GM06990 (cell line): Measurements from ENCODE around the gene RNF40.
A peak's percentile ranks its signal among the peaks of the same experiment; 100 is the strongest.

ENCODE experiments used
- DNase-seq: peaks from one replicate; pipeline ENCODE4 v3.0.0-alpha.2; 2011; ENCODE audit not compliant: insufficient read length; ENCODE audit errors: extremely low read depth
- H3K27me3 ChIP-seq: replicated peaks from 2 replicates; pipeline ENCODE4 v1.6.0; 2011; ENCODE audit warnings: low read length; ENCODE audit not compliant: control insufficient read depth, insufficient read depth
- H3K36me3 ChIP-seq: 2 replicates; pipeline ENCODE4 v1.5.1; 2011; ENCODE audit warnings: low read length; ENCODE audit not compliant: control insufficient read depth, insufficient read depth
- H3K4me3 ChIP-seq: replicated peaks from 2 replicates; pipeline ENCODE4 v1.5.1; 2011; ENCODE audit warnings: low read depth, mild to moderate bottlenecking, control low read depth, low read length
- TF ChIP-seq, protein P1 (sequence below): IDR thresholded peaks from 2 replicates; pipeline ENCODE4 v1.5.1; 2011; ENCODE audit warnings: low read length, control low read depth, mild to moderate bottlenecking, inconsistent platforms; ENCODE audit not compliant: insufficient read depth, poor library complexity, severe bottlenecking

The RNF40 gene

DNA sequence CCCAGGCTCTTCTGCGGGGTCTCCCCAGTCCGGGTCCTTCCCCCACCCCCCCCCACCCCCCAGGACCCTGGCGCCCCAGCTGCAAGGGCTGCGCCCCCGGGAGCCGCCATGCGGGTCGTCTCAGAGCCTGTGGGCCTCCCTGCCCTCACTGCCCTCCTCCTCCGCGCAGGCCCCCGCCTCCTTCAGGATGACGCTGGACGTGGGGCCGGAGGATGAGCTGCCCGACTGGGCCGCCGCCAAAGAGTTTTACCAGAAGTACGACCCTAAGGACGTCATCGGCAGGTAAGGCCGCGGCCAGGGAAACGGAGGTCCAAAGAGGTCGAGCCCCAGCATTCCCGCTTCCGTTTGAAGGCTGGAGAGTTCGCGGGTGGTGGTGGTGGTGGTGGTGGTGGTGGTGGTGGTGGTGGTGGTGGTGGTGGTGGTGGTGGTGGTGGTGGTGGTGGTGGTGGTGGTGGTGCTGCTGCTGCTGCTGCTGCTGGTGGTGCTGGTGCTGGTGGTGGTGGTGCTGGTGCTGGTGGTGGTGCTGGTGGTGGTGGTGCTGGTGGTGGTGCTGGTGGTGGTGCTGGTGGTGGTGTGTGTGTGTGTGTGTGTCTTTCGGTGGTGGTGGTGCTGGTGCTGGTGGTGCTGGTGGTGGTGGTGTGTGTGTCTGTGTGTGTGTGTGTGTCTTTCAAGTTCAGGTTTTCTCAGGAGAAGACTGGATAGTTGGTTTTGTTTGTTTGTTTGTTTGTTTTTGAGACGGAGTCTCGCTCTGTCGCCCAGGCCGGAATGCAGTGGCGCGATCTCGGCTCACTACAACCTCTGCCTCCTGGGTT is 13.3 kb upstream of the RNF40 start:
- Histone ChIP-seq H3K4me3 (peak overlapping the region; percentile 98), H3K36me3 (peaks cover 20% of the 10 kb centered on the region), H3K27me3 (no peaks in the 10 kb centered on the region)
- no peak for DNase-seq
- TF ChIP-seq, protein P1, sequence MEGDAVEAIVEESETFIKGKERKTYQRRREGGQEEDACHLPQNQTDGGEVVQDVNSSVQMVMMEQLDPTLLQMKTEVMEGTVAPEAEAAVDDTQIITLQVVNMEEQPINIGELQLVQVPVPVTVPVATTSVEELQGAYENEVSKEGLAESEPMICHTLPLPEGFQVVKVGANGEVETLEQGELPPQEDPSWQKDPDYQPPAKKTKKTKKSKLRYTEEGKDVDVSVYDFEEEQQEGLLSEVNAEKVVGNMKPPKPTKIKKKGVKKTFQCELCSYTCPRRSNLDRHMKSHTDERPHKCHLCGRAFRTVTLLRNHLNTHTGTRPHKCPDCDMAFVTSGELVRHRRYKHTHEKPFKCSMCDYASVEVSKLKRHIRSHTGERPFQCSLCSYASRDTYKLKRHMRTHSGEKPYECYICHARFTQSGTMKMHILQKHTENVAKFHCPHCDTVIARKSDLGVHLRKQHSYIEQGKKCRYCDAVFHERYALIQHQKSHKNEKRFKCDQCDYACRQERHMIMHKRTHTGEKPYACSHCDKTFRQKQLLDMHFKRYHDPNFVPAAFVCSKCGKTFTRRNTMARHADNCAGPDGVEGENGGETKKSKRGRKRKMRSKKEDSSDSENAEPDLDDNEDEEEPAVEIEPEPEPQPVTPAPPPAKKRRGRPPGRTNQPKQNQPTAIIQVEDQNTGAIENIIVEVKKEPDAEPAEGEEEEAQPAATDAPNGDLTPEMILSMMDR: no peak

DNA sequence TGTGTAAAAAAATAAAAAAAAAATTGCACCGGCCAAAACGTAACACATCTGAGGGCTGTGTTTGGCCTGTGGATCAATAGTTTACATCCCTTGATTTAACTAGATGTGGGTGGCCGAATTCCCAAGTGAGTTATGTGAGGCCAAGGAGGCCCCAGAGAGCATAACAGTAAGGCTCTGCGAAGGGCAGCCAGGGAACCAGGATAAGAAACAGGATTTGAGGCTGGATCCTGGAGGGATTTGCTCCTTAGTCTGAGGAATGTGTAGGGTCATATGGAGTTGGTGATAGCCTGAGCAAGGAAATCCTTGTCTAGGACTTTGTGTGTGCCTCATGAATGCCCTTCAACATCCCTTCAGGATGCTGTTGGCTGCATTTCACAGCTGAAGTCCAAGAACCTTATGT is 11.9 kb upstream of the RNF40 start:
- no peak for DNase-seq
- no peaks in the 10 kb centered on the region for H3K27me3 ChIP-seq
- peaks cover 19% of the 10 kb centered on the region for H3K36me3 ChIP-seq
- TF ChIP-seq, protein P1: no peak
- no peak overlapping the region for H3K4me3 ChIP-seq

DNA sequence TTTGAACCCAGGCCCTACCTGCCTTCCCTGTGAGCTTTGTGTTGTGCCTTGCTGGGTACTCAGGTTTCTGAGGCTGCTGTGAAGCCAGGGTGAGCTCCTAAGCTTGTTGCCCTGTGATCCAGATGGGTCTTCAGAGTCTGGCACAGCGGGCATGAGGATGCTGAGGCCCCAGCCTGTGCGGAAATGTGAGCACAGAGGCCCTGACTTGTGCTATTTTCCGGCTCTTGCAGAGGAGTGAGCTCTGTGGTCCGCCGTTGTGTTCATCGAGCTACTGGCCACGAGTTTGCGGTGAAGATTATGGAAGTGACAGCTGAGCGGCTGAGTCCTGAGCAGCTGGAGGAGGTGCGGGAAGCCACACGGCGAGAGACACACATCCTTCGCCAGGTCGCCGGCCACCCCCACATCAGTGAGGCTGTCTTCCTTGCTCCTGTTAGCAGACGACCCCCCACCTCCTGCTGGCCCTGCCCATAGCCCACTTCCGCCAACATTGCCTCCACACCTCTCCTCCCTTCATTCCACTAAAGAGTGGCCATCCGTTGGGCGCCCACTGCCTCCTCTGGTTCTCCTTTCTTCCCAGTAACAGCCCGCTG is 11.2 kb upstream of the RNF40 start:
- no peak for DNase-seq
- no peak overlapping the region for H3K4me3 ChIP-seq
- H3K36me3 ChIP-seq: peaks cover 19% of the 10 kb centered on the region
- no peaks in the 10 kb centered on the region for H3K27me3 ChIP-seq
- TF ChIP-seq, protein P1: no peak

DNA sequence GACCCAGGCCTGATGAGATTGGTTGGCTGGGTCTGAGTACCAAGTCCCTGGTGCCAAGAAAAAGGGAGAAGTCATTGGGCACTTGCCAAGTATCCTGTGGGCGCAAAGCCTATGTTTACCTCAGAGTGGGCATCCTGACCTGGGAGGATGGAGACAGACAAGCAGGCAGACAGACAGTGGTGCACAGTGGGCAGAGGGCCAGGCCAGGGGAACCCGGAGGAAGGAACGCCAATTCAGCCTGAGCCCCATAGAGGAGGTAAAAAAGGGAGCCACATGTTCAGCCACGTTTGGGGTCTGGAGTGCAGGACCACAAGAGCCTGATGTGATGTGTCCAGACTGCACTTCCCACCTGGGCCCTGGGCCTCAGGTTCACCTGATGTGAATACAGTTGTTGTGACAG is 8.5 kb upstream of the RNF40 start:
- no peaks in the 10 kb centered on the region for H3K27me3 ChIP-seq
- TF ChIP-seq, protein P1: no peak
- no peak overlapping the region for H3K4me3 ChIP-seq
- DNase-seq: no peak
- peaks cover 32% of the 10 kb centered on the region for H3K36me3 ChIP-seq

DNA sequence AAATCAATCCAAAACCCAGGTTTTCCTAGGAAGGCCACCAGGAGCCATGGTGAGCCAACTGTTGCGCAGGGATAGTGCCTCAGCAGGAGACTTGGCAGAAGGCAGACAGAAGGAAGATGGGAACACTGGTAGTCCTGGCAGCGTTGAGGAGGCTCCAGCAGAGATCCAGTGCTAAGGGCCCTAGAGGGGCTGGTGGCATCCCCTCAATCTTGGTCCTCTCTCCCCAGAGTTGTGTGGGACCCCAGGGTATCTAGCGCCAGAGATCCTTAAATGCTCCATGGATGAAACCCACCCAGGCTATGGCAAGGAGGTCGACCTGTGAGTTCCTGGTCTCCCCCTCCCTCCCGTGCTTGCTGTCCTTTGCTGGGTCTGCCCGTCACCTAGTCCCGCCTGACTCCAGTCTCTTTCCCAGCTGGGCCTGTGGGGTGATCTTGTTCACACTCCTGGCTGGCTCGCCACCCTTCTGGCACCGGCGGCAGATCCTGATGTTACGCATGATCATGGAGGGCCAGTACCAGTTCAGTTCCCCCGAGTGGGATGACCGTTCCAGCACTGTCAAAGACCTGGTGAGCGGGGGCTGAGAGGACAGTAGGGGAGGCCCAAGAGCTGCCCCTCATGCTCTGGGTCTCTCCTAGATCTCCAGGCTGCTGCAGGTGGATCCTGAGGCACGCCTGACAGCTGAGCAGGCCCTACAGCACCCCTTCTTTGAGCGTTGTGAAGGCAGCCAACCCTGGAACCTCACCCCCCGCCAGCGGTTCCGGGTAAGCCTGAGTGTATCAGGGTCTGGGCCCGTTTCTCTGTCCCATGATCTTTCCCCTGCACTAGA is 6.0 kb upstream of the RNF40 start:
- TF ChIP-seq, protein P1: no peak
- Histone ChIP-seq H3K36me3 (peaks cover 28% of the 10 kb centered on the region), H3K27me3 (no peaks in the 10 kb centered on the region), H3K4me3 (no peak overlapping the region)
- no peak for DNase-seq
